ENCODE measurements around the gene FARP2. TPM values are rescaled to one million over a fixed set of nuclear protein-coding genes. Genes with fewer than 3 reads are reported as not detected.
A peak's percentile ranks its signal among the peaks of the same experiment; 100 is the strongest.

The FARP2 gene
- total RNA-seq, 2 experiments from 2014 or later: 17.2 to 18.3 TPM

GRCh38 chr2:241437179-241437578 lies 81.1 kb downstream of the FARP2 start:
- POLR2A ChIA-PET: no interaction called here
- H3K36me3 Mint-ChIP-seq (ENCODE audit: low read depth): peaks cover 45% of the 10 kb centered on the region

GRCh38 chr2:241441492-241441891 lies 85.4 kb downstream of the FARP2 start:
- TF ChIP-seq CTCF (IDR thresholded peaks at IDR 0.05): no peak
- POLR2A ChIA-PET: no interaction called here
- intact Hi-C loops (cut with DNase I, micrococcal nuclease): loop anchor here (5.0 kb wide), 2 partner anchors 66 to 171 kb away; partner anchors contain the start of gene STK25 (in 1 of the 2)
- Mint-ChIP-seq H3K27me3 (peaks cover 69% of the 10 kb centered on the region), H3K9me3 (no peaks in the 10 kb centered on the region), H3K27ac (no peak overlapping the region), H3K4me3 (no peak overlapping the region), H3K4me1 (ENCODE audit: low read depth) (peaks cover 18% of the 10 kb centered on the region), H3K36me3 (ENCODE audit: low read depth) (peaks cover 33% of the 10 kb centered on the region)
- H3K4me3 ChIP-seq (ENCODE audit: low read length): no peak overlapping the region
- CTCF ChIA-PET: no interaction called here
- no peaks in the 10 kb centered on the region for H3K9me3 ChIP-seq (ENCODE audit: control insufficient read depth in 1 of 2, insufficient read depth in 1 of 2, low read length in 2 of 2)
- H3K27ac ChIP-seq (ENCODE audit: low read depth in 1 of 2, low read length in 2 of 2): no peak overlapping the region
- H3K27me3 ChIP-seq (ENCODE audit: control insufficient read depth in 1 of 2, insufficient read depth in 2 of 2, low read length in 2 of 2): peaks cover 30 to 43% of the 10 kb centered on the region in 2 experiments
- DNase-seq: no peak
- peaks cover 27% of the 10 kb centered on the region for H3K4me1 ChIP-seq (ENCODE audit: insufficient read depth, low read length)
- peaks cover 6% of the 10 kb centered on the region for H3K36me3 ChIP-seq (ENCODE audit: insufficient read depth, low read length)
- ATAC-seq (ENCODE audit: poor library complexity): no peak

More at GRCh38 chr2:241437179-241437578, 81.1 kb downstream of the FARP2 start:
- peaks cover 35% of the 10 kb centered on the region for H3K27me3 Mint-ChIP-seq
- no peak overlapping the region for H3K27ac ChIP-seq (ENCODE audit: low read depth in 1 of 2, low read length in 2 of 2)
- no peak overlapping the region for H3K27ac Mint-ChIP-seq
- intact Hi-C loops (cut with DNase I, micrococcal nuclease): no loop called here
- no peak for TF ChIP-seq CTCF (IDR thresholded peaks at IDR 0.05)
- DNase-seq (no peak), ATAC-seq (ENCODE audit: poor library complexity) (no peak)
- no peak overlapping the region for H3K4me3 Mint-ChIP-seq
- CTCF ChIA-PET: no interaction called here
- H3K4me3 ChIP-seq (ENCODE audit: low read length): no peak overlapping the region
- peaks cover 15 to 19% of the 10 kb centered on the region in 2 experiments for H3K27me3 ChIP-seq (ENCODE audit: control insufficient read depth in 1 of 2, insufficient read depth in 2 of 2, low read length in 2 of 2)
- H3K9me3 Mint-ChIP-seq: no peaks in the 10 kb centered on the region
- H3K36me3 ChIP-seq (ENCODE audit: insufficient read depth, low read length): peaks cover 7% of the 10 kb centered on the region
- no peaks in the 10 kb centered on the region for H3K4me1 ChIP-seq (ENCODE audit: insufficient read depth, low read length)
- H3K9me3 ChIP-seq (ENCODE audit: control insufficient read depth in 1 of 2, insufficient read depth in 1 of 2, low read length in 2 of 2): no peaks in the 10 kb centered on the region
- H3K4me1 Mint-ChIP-seq (ENCODE audit: low read depth): no peaks in the 10 kb centered on the region

- Mint-ChIP-seq H3K9me3 (no peaks in the 10 kb centered on the region), H3K4me3 (peak overlapping the region; percentile 59)
- POLR2A ChIA-PET: interaction anchor here (0.6 to 1.3 kb wide), 8 partner anchors 11 to 356 kb away, joined by 3 to 4 read pairs (median 3); no protein-coding TSS in a partner anchor
Measured at GRCh38 chr2:241443486-241444223, 87.6 kb downstream of the FARP2 start.

More at GRCh38 chr2:241443486-241444223, 87.6 kb downstream of the FARP2 start:
- ATAC-seq (ENCODE audit: poor library complexity): peak; percentile 81
- Histone ChIP-seq H3K9me3 (ENCODE audit: control insufficient read depth in 1 of 2, insufficient read depth in 1 of 2, low read length in 2 of 2) (peaks cover 0 to 5% of the 10 kb centered on the region in 2 experiments), H3K4me3 (ENCODE audit: low read length) (no peak overlapping the region), H3K27me3 (ENCODE audit: control insufficient read depth in 1 of 2, insufficient read depth in 2 of 2, low read length in 2 of 2) (peaks cover 46 to 63% of the 10 kb centered on the region in 2 experiments), H3K27ac (ENCODE audit: low read depth in 1 of 2, low read length in 2 of 2) (no peak overlapping the region), H3K36me3 (ENCODE audit: insufficient read depth, low read length) (peaks cover 6% of the 10 kb centered on the region), H3K4me1 (ENCODE audit: insufficient read depth, low read length) (peaks cover 27% of the 10 kb centered on the region)
- TF ChIP-seq CTCF (IDR thresholded peaks at IDR 0.05): no peak
- peaks cover 79% of the 10 kb centered on the region for H3K27me3 Mint-ChIP-seq
- peaks cover 19% of the 10 kb centered on the region for H3K36me3 Mint-ChIP-seq (ENCODE audit: low read depth)
- H3K4me1 Mint-ChIP-seq (ENCODE audit: low read depth): peaks cover 18% of the 10 kb centered on the region
- peak overlapping the region; percentile 74 for H3K27ac Mint-ChIP-seq
- DNase-seq: peak; percentile 86 to 94 (median 92)
- intact Hi-C loops (cut with DNase I, micrococcal nuclease): loop anchor here (2.0 to 5.0 kb wide), 3 partner anchors 64 to 169 kb away; partner anchors contain the start of gene STK25 (in 2 of the 2)
- CTCF ChIA-PET: interaction anchor here (1.0 kb wide), 1 partner anchor 64 kb away, joined by 3 read pairs; no protein-coding TSS in a partner anchor
